ENCODE measurements around the gene PIEZO1.

- TF ChIP-seq TAF1 (IDR thresholded peaks at IDR 0.05; ENCODE audit: control insufficient read depth, extremely low read depth, insufficient read depth, low read length, severe bottlenecking) (no peak), POLR2AphosphoS5 (IDR thresholded peaks at IDR 0.05; ENCODE audit: control insufficient read depth, insufficient read depth, low read depth, low read length) (no peak), SMC3 (conservative IDR thresholded peaks at IDR 0.05; ENCODE audit: insufficient read depth, low read depth, low read length) (no peak)
- TF ChIP-seq, protein P1, sequence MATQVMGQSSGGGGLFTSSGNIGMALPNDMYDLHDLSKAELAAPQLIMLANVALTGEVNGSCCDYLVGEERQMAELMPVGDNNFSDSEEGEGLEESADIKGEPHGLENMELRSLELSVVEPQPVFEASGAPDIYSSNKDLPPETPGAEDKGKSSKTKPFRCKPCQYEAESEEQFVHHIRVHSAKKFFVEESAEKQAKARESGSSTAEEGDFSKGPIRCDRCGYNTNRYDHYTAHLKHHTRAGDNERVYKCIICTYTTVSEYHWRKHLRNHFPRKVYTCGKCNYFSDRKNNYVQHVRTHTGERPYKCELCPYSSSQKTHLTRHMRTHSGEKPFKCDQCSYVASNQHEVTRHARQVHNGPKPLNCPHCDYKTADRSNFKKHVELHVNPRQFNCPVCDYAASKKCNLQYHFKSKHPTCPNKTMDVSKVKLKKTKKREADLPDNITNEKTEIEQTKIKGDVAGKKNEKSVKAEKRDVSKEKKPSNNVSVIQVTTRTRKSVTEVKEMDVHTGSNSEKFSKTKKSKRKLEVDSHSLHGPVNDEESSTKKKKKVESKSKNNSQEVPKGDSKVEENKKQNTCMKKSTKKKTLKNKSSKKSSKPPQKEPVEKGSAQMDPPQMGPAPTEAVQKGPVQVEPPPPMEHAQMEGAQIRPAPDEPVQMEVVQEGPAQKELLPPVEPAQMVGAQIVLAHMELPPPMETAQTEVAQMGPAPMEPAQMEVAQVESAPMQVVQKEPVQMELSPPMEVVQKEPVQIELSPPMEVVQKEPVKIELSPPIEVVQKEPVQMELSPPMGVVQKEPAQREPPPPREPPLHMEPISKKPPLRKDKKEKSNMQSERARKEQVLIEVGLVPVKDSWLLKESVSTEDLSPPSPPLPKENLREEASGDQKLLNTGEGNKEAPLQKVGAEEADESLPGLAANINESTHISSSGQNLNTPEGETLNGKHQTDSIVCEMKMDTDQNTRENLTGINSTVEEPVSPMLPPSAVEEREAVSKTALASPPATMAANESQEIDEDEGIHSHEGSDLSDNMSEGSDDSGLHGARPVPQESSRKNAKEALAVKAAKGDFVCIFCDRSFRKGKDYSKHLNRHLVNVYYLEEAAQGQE (IDR thresholded peaks at IDR 0.05; ENCODE audit: borderline replicate concordance), result no peak
- TF ChIP-seq, protein P1 (CRISPR knock-in tag; IDR thresholded peaks at IDR 0.05; ENCODE audit: low read depth), result no peak
Measured at GRCh38 chr16:88665570-88665969, 119.5 kb downstream of the PIEZO1 start.
